GM19351 (cell line): ENCODE results near the gene ACSL6.

ENCODE experiments used
- ATAC-seq: cut with Tn5 transposase; IDR thresholded peaks from one replicate; pipeline ENCODE4 v1.9.1; 2021; ENCODE audit warnings: mild to moderate bottlenecking, moderate library complexity; ENCODE audit not compliant: unreplicated experiment

The ACSL6 gene

GRCh38 chr5:131984956-131985665 is 26.3 kb downstream of the ACSL6 start:
- no peak for ATAC-seq

- no peak for ATAC-seq
Observed at GRCh38 chr5:131983244-131983771, 28.1 kb downstream of the ACSL6 start.

- ATAC-seq: no peak
Observed at GRCh38 chr5:131981516-131981915, 29.9 kb downstream of the ACSL6 start.

- ATAC-seq: no peak
Observed at GRCh38 chr5:131980696-131981095, 30.8 kb downstream of the ACSL6 start.

GRCh38 chr5:131979816-131980215 is 31.6 kb downstream of the ACSL6 start:
- ATAC-seq: no peak

GRCh38 chr5:131977212-131977604 is 34.2 kb downstream of the ACSL6 start:
- ATAC-seq: no peak

GRCh38 chr5:131976414-131977211 is 34.8 kb downstream of the ACSL6 start:
- ATAC-seq: no peak

- ATAC-seq: no peak
Observed at GRCh38 chr5:131974956-131975726, 36.3 kb downstream of the ACSL6 start.

GRCh38 chr5:131974622-131974955 is 36.9 kb downstream of the ACSL6 start:
- ATAC-seq: no peak

- no peak for ATAC-seq
Observed at GRCh38 chr5:131974016-131974415, 37.4 kb downstream of the ACSL6 start.

- no peak for ATAC-seq
Observed at GRCh38 chr5:131973089-131973712, 38.3 kb downstream of the ACSL6 start.

- no peak for ATAC-seq
Observed at GRCh38 chr5:131968396-131968954, 43.0 kb downstream of the ACSL6 start.

GRCh38 chr5:131966551-131966950 is 44.9 kb downstream of the ACSL6 start:
- no peak for ATAC-seq

- no peak for ATAC-seq
Observed at GRCh38 chr5:131965826-131966415, 45.5 kb downstream of the ACSL6 start.

- ATAC-seq: no peak
Observed at GRCh38 chr5:131959906-131960305, 51.6 kb downstream of the ACSL6 start.

GRCh38 chr5:131959136-131959535 is 52.3 kb downstream of the ACSL6 start:
- ATAC-seq: no peak

- ATAC-seq: no peak
Observed at GRCh38 chr5:131957721-131958441, 53.6 kb downstream of the ACSL6 start.

- ATAC-seq: peak; percentile 81
Observed at GRCh38 chr5:131953969-131954368, 57.5 kb downstream of the ACSL6 start.

- ATAC-seq: no peak
Observed at GRCh38 chr5:131952301-131952857, 59.1 kb downstream of the ACSL6 start.
